Uterus (tissue), 2 donors: Measurements from ENCODE around the gene RSAD2.
"Not testable (repeated sequence)": the region's sequence is repeated elsewhere in the genome, so short reads cannot be mapped to it uniquely, and the experiment has no call there.

Experiments used
- CTCF ChIP-seq, 4 experiments: fragments of 200-600 bp in 2 of 4; fragments of 450-650 bp in 2 of 4; sonication (generic) in 2 of 4; IDR thresholded peaks; one replicate each; pipeline ENCODE4 v1.5.1; 2016 to 2019; ENCODE audit warnings: antibody characterized with exemption in 4 of 4, mild to moderate bottlenecking in 2 of 4, moderate library complexity in 1 of 4
- POLR2A ChIP-seq, 2 donors: fragments of 450-650 bp; IDR thresholded peaks; one replicate each; pipeline ENCODE4 v1.6.1; 2016; ENCODE audit warnings: antibody characterized with exemption in 2 of 2, mild to moderate bottlenecking in 1 of 2, moderate library complexity in 1 of 2

- not testable (repeated sequence) for TF ChIP-seq CTCF, POLR2A (IDR thresholded peaks at IDR 0.05)
Measured at GRCh38 chr2:6935652-6936020, 58.1 kb downstream of the RSAD2 start.
